ENCODE data around the gene KBTBD12.

KBTBD12 gene

GRCh38 chr3:127986803-127987202, 71.8 kb downstream of the KBTBD12 start:
- DNase-seq: no peak

GRCh38 chr3:127987309-127987995, 72.4 kb downstream of the KBTBD12 start:
- peak; percentile 54 for DNase-seq

- DNase-seq: no peak
These were observed 73.9 kb downstream of the KBTBD12 start for GRCh38 chr3:127988770-127989557.

- DNase-seq: no peak
These were observed 75.0 kb downstream of the KBTBD12 start for GRCh38 chr3:127990051-127990450.

- DNase-seq: no peak
These were observed 75.4 kb downstream of the KBTBD12 start for GRCh38 chr3:127990461-127990860.

GRCh38 chr3:127991251-127991650, 76.2 kb downstream of the KBTBD12 start:
- no peak for DNase-seq

- DNase-seq: no peak
These were observed 76.6 kb downstream of the KBTBD12 start for GRCh38 chr3:127991681-127992080.

GRCh38 chr3:127992127-127992526, 77.1 kb downstream of the KBTBD12 start:
- DNase-seq: no peak

- no peak for DNase-seq
These were observed 79.0 kb downstream of the KBTBD12 start for GRCh38 chr3:127994011-127994410.

- DNase-seq: no peak
These were observed 82.0 kb downstream of the KBTBD12 start for GRCh38 chr3:127997016-127997415.

- DNase-seq: no peak
These were observed 82.9 kb downstream of the KBTBD12 start for GRCh38 chr3:127997961-127998360.

GRCh38 chr3:127998596-127998995, 83.6 kb downstream of the KBTBD12 start:
- DNase-seq: no peak

GRCh38 chr3:127999509-128000106, 84.6 kb downstream of the KBTBD12 start:
- DNase-seq: no peak

GRCh38 chr3:128001576-128001975, 86.5 kb downstream of the KBTBD12 start:
- DNase-seq: no peak

- no peak for DNase-seq
These were observed 89.6 kb downstream of the KBTBD12 start for GRCh38 chr3:128004661-128005060.

- DNase-seq: no peak
These were observed 91.3 kb downstream of the KBTBD12 start for GRCh38 chr3:128006061-128007032.

- DNase-seq: no peak
These were observed 92.0 kb downstream of the KBTBD12 start for GRCh38 chr3:128007033-128007424.

- DNase-seq: no peak
These were observed 95.2 kb downstream of the KBTBD12 start for GRCh38 chr3:128009952-128010846.

- peak; percentile 25 for DNase-seq
These were observed 96.1 kb downstream of the KBTBD12 start for GRCh38 chr3:128011140-128011539.

- DNase-seq: no peak
These were observed 97.0 kb downstream of the KBTBD12 start for GRCh38 chr3:128012050-128012449.

GRCh38 chr3:128014548-128014947, 99.5 kb downstream of the KBTBD12 start:
- no peak for DNase-seq

GRCh38 chr3:128016502-128016901, 101.5 kb downstream of the KBTBD12 start:
- no peak for DNase-seq
